Left lung (tissue), 10 donors: ENCODE results near the gene DEFB114. TPM values are rescaled to one million over a fixed set of nuclear protein-coding genes. Genes with fewer than 3 reads are reported as not detected.
A peak's percentile ranks its signal among the peaks of the same experiment; 100 is the strongest.

Experiments
- ATAC-seq: fragments of 200-7000 bp; cut with Tn5 transposase; one replicate; pipeline ENCODE4 v1.9.1; 2020; ENCODE audit warnings: moderate library complexity
- DNase-seq, 4 donors: peaks; one replicate each; pipeline ENCODE4 v3.0.0-alpha.2; 2013 to 2020
- H3K27ac ChIP-seq, 2 donors: fragments of 200-600 bp; sonication (generic) in 1 of 2; one replicate each; pipeline versions ENCODE4 v1.5.0 to v1.8.0; 2020 to 2021
- H3K27me3 ChIP-seq, 2 donors: fragments of 200-600 bp; sonication (generic) in 1 of 2; one replicate each; pipeline versions ENCODE4 v1.5.0 to v1.8.0; 2020 to 2021
- H3K36me3 ChIP-seq, 2 donors: fragments of 200-600 bp; sonication (generic) in 1 of 2; one replicate each; pipeline versions ENCODE4 v1.5.0 to v1.8.0; 2020 to 2021
- H3K4me1 ChIP-seq, 2 donors: fragments of 200-600 bp; one replicate each; pipeline ENCODE4 v1.8.0; 2021
- H3K4me3 ChIP-seq, 2 donors: fragments of 200-600 bp; sonication (generic) in 1 of 2; one replicate each; pipeline versions ENCODE4 v1.5.0 to v1.8.0; 2020 to 2021; ENCODE audit warnings: mild to moderate bottlenecking in 1 of 2
- H3K9me3 ChIP-seq, 2 donors: fragments of 200-600 bp; sonication (generic) in 1 of 2; one replicate each; pipeline versions ENCODE4 v1.5.0 to v1.8.0; 2020 to 2021
- CTCF ChIP-seq, 2 donors: fragments of 200-600 bp; sonication (generic) in 1 of 2; IDR thresholded peaks; one replicate each; pipeline versions ENCODE4 v1.5.0 to v1.8.0; 2021; ENCODE audit warnings: antibody characterized with exemption in 2 of 2
- intact Hi-C, 2 donors: fragments of 100-400 bp; cut with DNase I; formaldehyde crosslinking; loops; one replicate each; pipeline versions ENCODE4 v1.11.2 to v1.14.2; 2022
- polyA plus RNA-seq, 6 donors: library from polyadenylated mRNA; unstranded; fragments of 120-200 nt; gene quantifications; one replicate each; pipeline ENCODE4 v1.2.1, GENCODE V29; 2013; ENCODE audit not compliant: insufficient read length in 6 of 6
- total RNA-seq, 2 donors: library from RNA; stranded (reverse); fragmentation: NEBNext Ultra II Directional; extraction: Animal tissue kit (Norgen Biotek cat#: 25700); gene quantifications; one replicate each; pipeline ENCODE4 v1.2.1, GENCODE V29; 2021
- donor health status: DM: no; HTN: yes; CAD: no.
- donor health status: DM: no; HTN: no; CAD: no.

The DEFB114 gene
- total and polyA plus RNA-seq, 8 donors: not detected

GRCh38 chr6:49978332-49979226 is 14.6 kb upstream of the DEFB114 start:
- no peak overlapping the region for H3K27ac ChIP-seq
- no peaks in the 10 kb centered on the region for H3K27me3 ChIP-seq
- intact Hi-C loops: no loop called here
- H3K4me3 ChIP-seq: no peak overlapping the region
- ATAC-seq (peak; percentile 33), DNase-seq (peak in 1 of 4 donors; percentile 4)
- TF ChIP-seq CTCF (IDR thresholded peaks at IDR 0.05): no peak
- H3K36me3 ChIP-seq: no peaks in the 10 kb centered on the region
- no peaks in the 10 kb centered on the region for H3K4me1 ChIP-seq
- peaks cover 0 to 6% of the 10 kb centered on the region in 2 donors for H3K9me3 ChIP-seq

GRCh38 chr6:49969605-49970004 is 5.6 kb upstream of the DEFB114 start, which contains the start of gene DEFB113:
TSS of gene DEFB113 (minus strand) at chr6:49969625. CDS start at chr6:49969625, 0 bp downstream.
- no peaks in the 10 kb centered on the region for H3K27me3 ChIP-seq
- no peak within 1 kb of the TSS for H3K4me3 ChIP-seq
- no peaks in the 10 kb centered on the region for H3K36me3 ChIP-seq
- H3K4me1 ChIP-seq: no peaks in the 10 kb centered on the region
- no peak within 1 kb of the TSS for H3K27ac ChIP-seq
- H3K9me3 ChIP-seq: no peaks in the 10 kb centered on the region
- ATAC-seq (no peak), DNase-seq (no peak)
- no peak for TF ChIP-seq CTCF (IDR thresholded peaks at IDR 0.05)
- intact Hi-C loops: no loop called here

DNA sequence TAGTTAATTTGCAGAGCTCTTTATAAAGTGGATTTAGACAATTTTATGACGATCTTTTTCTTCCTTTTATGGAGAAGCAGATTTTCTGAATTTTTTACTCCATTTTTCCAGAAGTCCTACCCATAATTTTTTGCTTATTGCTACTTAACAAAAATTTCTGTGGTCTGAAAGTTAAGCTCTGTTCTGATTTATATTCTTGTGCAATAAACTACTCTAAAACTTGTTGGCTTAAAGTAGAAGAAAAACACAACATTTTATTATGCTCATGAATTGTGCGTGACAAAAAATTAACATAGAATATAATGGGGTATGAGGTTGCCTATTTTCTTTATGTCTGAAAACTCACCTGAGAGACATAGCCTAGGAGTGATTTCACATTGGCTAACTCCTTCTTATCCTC is 2.9 kb upstream of the DEFB114 start:
- intact Hi-C loops: no loop called here
- ATAC-seq (no peak), DNase-seq (no peak)
- Histone ChIP-seq H3K4me3 (no peak overlapping the region), H3K27me3 (no peaks in the 10 kb centered on the region), H3K27ac (no peak overlapping the region), H3K4me1 (no peaks in the 10 kb centered on the region), H3K36me3 (no peaks in the 10 kb centered on the region), H3K9me3 (no peaks in the 10 kb centered on the region)
- no peak for TF ChIP-seq CTCF (IDR thresholded peaks at IDR 0.05)

GRCh38 chr6:49966334-49966733 is 2.4 kb upstream of the DEFB114 start:
- H3K27ac ChIP-seq: no peak overlapping the region
- no peak overlapping the region for H3K4me3 ChIP-seq
- intact Hi-C loops: no loop called here
- ATAC-seq (no peak), DNase-seq (no peak)
- no peak for TF ChIP-seq CTCF (IDR thresholded peaks at IDR 0.05)
- no peaks in the 10 kb centered on the region for H3K4me1 ChIP-seq
- H3K27me3 ChIP-seq: no peaks in the 10 kb centered on the region
- H3K9me3 ChIP-seq: no peaks in the 10 kb centered on the region
- no peaks in the 10 kb centered on the region for H3K36me3 ChIP-seq

DNA sequence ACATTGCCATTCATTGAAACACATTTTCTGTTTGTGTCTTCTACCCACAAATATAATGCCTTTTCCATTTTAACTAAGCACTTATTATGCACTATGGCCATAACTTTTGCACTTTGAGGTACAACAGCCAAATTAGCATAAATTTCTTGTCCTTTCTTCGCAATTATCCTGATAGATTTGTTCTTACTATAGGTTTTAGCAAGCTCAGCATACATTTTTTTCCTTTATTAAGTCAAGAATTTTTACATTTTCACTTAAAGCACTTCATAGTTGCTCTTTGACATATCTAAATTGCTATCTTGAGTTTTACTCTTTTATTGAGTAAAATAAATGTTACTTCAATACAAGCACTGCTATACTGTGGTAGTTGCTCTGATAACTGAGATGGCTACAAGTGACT is 5.8 kb downstream of the DEFB114 start:
- no peak for DNase-seq
- Histone ChIP-seq H3K27me3 (no peaks in the 10 kb centered on the region), H3K4me1 (no peaks in the 10 kb centered on the region), H3K9me3 (no peaks in the 10 kb centered on the region), H3K27ac (no peak overlapping the region), H3K36me3 (no peaks in the 10 kb centered on the region), H3K4me3 (no peak overlapping the region)
- no peak for TF ChIP-seq CTCF (IDR thresholded peaks at IDR 0.05)
- no peak for ATAC-seq
- intact Hi-C loops: no loop called here
